Vagina (tissue), 2 donors: ENCODE measurements around the gene MYO1G.

ENCODE experiments used
- CTCF ChIP-seq, 3 experiments: fragments of 450-650 bp in 2 of 3; fragments of 200-600 bp in 1 of 3; sonication (generic) in 1 of 3; IDR thresholded peaks; one replicate each; pipeline ENCODE4 v1.5.1; 2017 to 2019; ENCODE audit warnings: antibody characterized with exemption in 3 of 3, mild to moderate bottlenecking in 2 of 3, moderate library complexity in 2 of 3
- POLR2A ChIP-seq, 2 donors: fragments of 450-650 bp; IDR thresholded peaks; one replicate each; pipeline ENCODE4 v1.6.1; 2017; ENCODE audit warnings: antibody characterized with exemption in 2 of 2, mild to moderate bottlenecking in 2 of 2, moderate library complexity in 2 of 2
- POLR2AphosphoS5 ChIP-seq, 2 donors: sonication (generic); formaldehyde crosslinking; IDR thresholded peaks; one replicate each; pipeline ENCODE4 v1.9.0; 2017; ENCODE audit warnings: antibody characterized with exemption in 2 of 2, mild to moderate bottlenecking in 2 of 2, low read depth in 1 of 2; ENCODE audit not compliant: insufficient read depth in 1 of 2

GRCh38 chr7:44982535-44982923, 3.7 kb upstream of the MYO1G start:
- TF ChIP-seq CTCF (IDR thresholded peaks at IDR 0.05) (no peak), POLR2A (IDR thresholded peaks at IDR 0.05) (no peak), POLR2AphosphoS5 (IDR thresholded peaks at IDR 0.05; ENCODE audit: insufficient read depth in 1 of 2, low read depth in 1 of 2) (no peak)
